Testis (tissue), 3 donors: ENCODE data around the gene GLUD2. TPM values are rescaled to one million over a fixed set of nuclear protein-coding genes. Genes with fewer than 3 reads are reported as not detected.

Experiments used
- DNase-seq: peaks from one replicate; pipeline ENCODE4 v3.0.0-alpha.2; 2019
- H3K27ac ChIP-seq, 2 donors: fragments of 200-600 bp; sonication (generic); one replicate each; pipeline ENCODE4 v1.5.1; 2019
- H3K27me3 ChIP-seq: fragments of 200-600 bp; sonication (generic); one replicate; pipeline ENCODE4 v1.5.1; 2019
- H3K36me3 ChIP-seq: fragments of 200-600 bp; sonication (generic); one replicate; pipeline ENCODE4 v1.5.1; 2017; ENCODE audit warnings: low read depth; ENCODE audit errors: missing control alignments
- H3K4me1 ChIP-seq: fragments of 200-600 bp; sonication (generic); one replicate; pipeline ENCODE4 v1.5.1; 2019
- H3K4me3 ChIP-seq, 2 donors: fragments of 200-600 bp; sonication (generic); one replicate each; pipeline ENCODE4 v1.5.1; 2017 to 2019
- H3K9me3 ChIP-seq: fragments of 200-600 bp; sonication (generic); one replicate; pipeline ENCODE4 v1.5.1; 2017
- CTCF ChIP-seq, 3 experiments: fragments of 450-650 bp in 2 of 3; fragments of 200-600 bp in 1 of 3; sonication (generic) in 1 of 3; IDR thresholded peaks; one replicate each; pipeline ENCODE4 v1.5.1; 2016 to 2019; ENCODE audit warnings: antibody characterized with exemption in 3 of 3, mild to moderate bottlenecking in 2 of 3, moderate library complexity in 1 of 3
- POLR2A ChIP-seq: fragments of 450-650 bp; IDR thresholded peaks from one replicate; pipeline ENCODE4 v1.6.1; 2017; ENCODE audit warnings: antibody characterized with exemption, mild to moderate bottlenecking, moderate library complexity
- WGBS, 2 donors: methylation state at CpG; one replicate each; pipeline ENCODE4 v1.1.5; 2018; 5-methylcytosine and 5-hydroxymethylcytosine counted together
- intact Hi-C: fragments of 100-400 bp; cut with DNase I; formaldehyde crosslinking; loops from one replicate; pipeline ENCODE4 v1.15.1; 2023; ENCODE audit warnings: low total_unique reads
- polyA plus RNA-seq: library from polyadenylated mRNA; stranded (reverse); fragments of 350-450 nt; fragmentation: Illumina TruSeq; extraction: RNeasy Lipid Tissue Mini Kit (QIAGEN cat#74804); gene quantifications from one replicate; pipeline ENCODE4 v1.2.3, GENCODE V29; 2014; ENCODE audit warnings: low read depth, low replicate concordance; ENCODE audit not compliant: insufficient read depth
- total RNA-seq, 2 donors: library from RNA; depleted of rRNA; stranded (reverse); fragments of >200 nt; gene quantifications; one replicate each; pipeline ENCODE4 v1.2.3, GENCODE V29; 2016

GLUD2 gene
- total and polyA plus RNA-seq, 3 donors from 2014 or later, result 68.5 to 176 (median 135) TPM

GRCh38 chrX:121028419-121028818 is 19.0 kb upstream of the GLUD2 start:
- no peaks in the 10 kb centered on the region for H3K36me3 ChIP-seq
- no peaks in the 10 kb centered on the region for H3K27me3 ChIP-seq
- H3K27ac ChIP-seq, result no peak overlapping the region
- TF ChIP-seq POLR2A (no peak), CTCF (IDR thresholded peaks at IDR 0.05) (no peak)
- intact Hi-C loops, result no loop called here
- 82 to 92% methylated on average over 1 of the region's 1 CpG for WGBS, 2 donors
- H3K4me3 ChIP-seq, result no peak overlapping the region
- no peaks in the 10 kb centered on the region for H3K4me1 ChIP-seq
- no peaks in the 10 kb centered on the region for H3K9me3 ChIP-seq
- no peak for DNase-seq

GRCh38 chrX:121030083-121030482 is 17.3 kb upstream of the GLUD2 start:
- Histone ChIP-seq H3K4me3 (no peak overlapping the region), H3K27ac (no peak overlapping the region), H3K4me1 (no peaks in the 10 kb centered on the region), H3K27me3 (no peaks in the 10 kb centered on the region), H3K9me3 (no peaks in the 10 kb centered on the region), H3K36me3 (no peaks in the 10 kb centered on the region)
- no peak for TF ChIP-seq CTCF (IDR thresholded peaks at IDR 0.05)
- TF ChIP-seq POLR2A, result no peak
- intact Hi-C loops, result no loop called here
- WGBS, 2 donors, result 92 to 96% methylated on average over 4 of the region's 4 CpGs
- no peak for DNase-seq

GRCh38 chrX:121032531-121032930 is 14.9 kb upstream of the GLUD2 start:
- no peak overlapping the region for H3K4me3 ChIP-seq
- DNase-seq, result no peak
- no peaks in the 10 kb centered on the region for H3K4me1 ChIP-seq
- intact Hi-C loops, result no loop called here
- 59 to 72% methylated on average over 2 of the region's 2 CpGs for WGBS, 2 donors
- TF ChIP-seq POLR2A (no peak), CTCF (IDR thresholded peaks at IDR 0.05) (no peak)
- no peaks in the 10 kb centered on the region for H3K36me3 ChIP-seq
- no peak overlapping the region for H3K27ac ChIP-seq
- no peaks in the 10 kb centered on the region for H3K27me3 ChIP-seq
- H3K9me3 ChIP-seq, result no peaks in the 10 kb centered on the region

- Histone ChIP-seq H3K4me3 (no peak overlapping the region), H3K36me3 (no peaks in the 10 kb centered on the region), H3K9me3 (no peaks in the 10 kb centered on the region), H3K27me3 (no peaks in the 10 kb centered on the region), H3K4me1 (no peaks in the 10 kb centered on the region), H3K27ac (no peak overlapping the region)
- DNase-seq, result no peak
- 56 to 65% methylated on average over 3 of the region's 3 CpGs for WGBS, 2 donors
- intact Hi-C loops, result no loop called here
- TF ChIP-seq POLR2A, result no peak
- no peak for TF ChIP-seq CTCF (IDR thresholded peaks at IDR 0.05)
Observed at GRCh38 chrX:121036137-121036536, 11.3 kb upstream of the GLUD2 start.

- no peak for TF ChIP-seq POLR2A
- Histone ChIP-seq H3K4me3 (no peak overlapping the region), H3K9me3 (no peaks in the 10 kb centered on the region), H3K27me3 (no peaks in the 10 kb centered on the region), H3K36me3 (no peaks in the 10 kb centered on the region), H3K4me1 (no peaks in the 10 kb centered on the region), H3K27ac (no peak overlapping the region)
- intact Hi-C loops, result no loop called here
- DNase-seq, result no peak
- WGBS, 2 donors, result 72 to 79% methylated on average over 4 of the region's 4 CpGs
Observed at GRCh38 chrX:121036951-121037350, 10.5 kb upstream of the GLUD2 start.
